ENCODE data around the gene SPRYD3.

The SPRYD3 gene

GRCh38 chr12:53079226-53080117 is at the start of gene SPRYD3:
Gene SPRYD3 (minus strand): TSS chr12:53079390. CDS start chr12:53079333, 57 bp downstream.
- Mint-ChIP-seq H3K4me1 (peaks cover 44% of the 10 kb centered on the region), H3K4me3 (peak within 1 kb of the TSS; percentile 96), H3K27ac (ENCODE audit: low read depth) (peak within 1 kb of the TSS; percentile 97), H3K9me3 (no peaks in the 10 kb centered on the region), H3K27me3 (no peaks in the 10 kb centered on the region), H3K36me3 (ENCODE audit: insufficient read depth) (peaks cover 20% of the 10 kb centered on the region)
- DNase-seq (ENCODE audit: low spot score in 2 of 2) (peak; percentile 95 to 97), ATAC-seq (replicated peaks; ENCODE audit: extremely low read depth, poor library complexity, severe bottlenecking) (peak; percentile 99)

- H3K27ac Mint-ChIP-seq (ENCODE audit: low read depth) = no peak overlapping the region
Measured at GRCh38 chr12:53127169-53127568, 48.0 kb upstream of the SPRYD3 start.

GRCh38 chr12:53124352-53124723 is 45.1 kb upstream of the SPRYD3 start:
- DNase-seq (ENCODE audit: low spot score in 2 of 2) = no peak
- Mint-ChIP-seq H3K36me3 (ENCODE audit: insufficient read depth) (peaks cover 4% of the 10 kb centered on the region), H3K27ac (ENCODE audit: low read depth) (no peak overlapping the region), H3K4me1 (no peaks in the 10 kb centered on the region), H3K4me3 (no peak overlapping the region), H3K27me3 (peaks cover under 1% of the 10 kb centered on the region), H3K9me3 (no peaks in the 10 kb centered on the region)
- ATAC-seq (replicated peaks; ENCODE audit: extremely low read depth, poor library complexity, severe bottlenecking) = no peak

More at GRCh38 chr12:53127169-53127568, 48.0 kb upstream of the SPRYD3 start:
- Mint-ChIP-seq H3K27me3 (peaks cover 11% of the 10 kb centered on the region), H3K36me3 (ENCODE audit: insufficient read depth) (peaks cover 4% of the 10 kb centered on the region), H3K9me3 (no peaks in the 10 kb centered on the region), H3K4me1 (no peaks in the 10 kb centered on the region), H3K4me3 (no peak overlapping the region)
- no peak for ATAC-seq (replicated peaks; ENCODE audit: extremely low read depth, poor library complexity, severe bottlenecking)
- DNase-seq (ENCODE audit: low spot score in 2 of 2) = no peak

- ATAC-seq (replicated peaks; ENCODE audit: extremely low read depth, poor library complexity, severe bottlenecking) (no peak), DNase-seq (ENCODE audit: low spot score in 2 of 2) (no peak)
- H3K9me3 Mint-ChIP-seq = no peaks in the 10 kb centered on the region
- H3K36me3 Mint-ChIP-seq (ENCODE audit: insufficient read depth) = peaks cover 4% of the 10 kb centered on the region
- H3K27ac Mint-ChIP-seq (ENCODE audit: low read depth) = no peak overlapping the region
- no peaks in the 10 kb centered on the region for H3K4me1 Mint-ChIP-seq
- no peaks in the 10 kb centered on the region for H3K27me3 Mint-ChIP-seq
- no peak overlapping the region for H3K4me3 Mint-ChIP-seq
Measured at GRCh38 chr12:53123578-53124351, 44.6 kb upstream of the SPRYD3 start.

- H3K4me3 Mint-ChIP-seq = no peak overlapping the region
- H3K9me3 Mint-ChIP-seq = no peaks in the 10 kb centered on the region
- peaks cover 4% of the 10 kb centered on the region for H3K36me3 Mint-ChIP-seq (ENCODE audit: insufficient read depth)
- no peaks in the 10 kb centered on the region for H3K4me1 Mint-ChIP-seq
- no peaks in the 10 kb centered on the region for H3K27me3 Mint-ChIP-seq
- no peak overlapping the region for H3K27ac Mint-ChIP-seq (ENCODE audit: low read depth)
- DNase-seq (ENCODE audit: low spot score in 2 of 2) (no peak), ATAC-seq (replicated peaks; ENCODE audit: extremely low read depth, poor library complexity, severe bottlenecking) (no peak)
Measured at GRCh38 chr12:53122961-53123468, 43.8 kb upstream of the SPRYD3 start.

- DNase-seq (ENCODE audit: low spot score in 2 of 2) = no peak
- Mint-ChIP-seq H3K27me3 (no peaks in the 10 kb centered on the region), H3K36me3 (ENCODE audit: insufficient read depth) (peaks cover 2% of the 10 kb centered on the region), H3K9me3 (no peaks in the 10 kb centered on the region), H3K4me1 (no peaks in the 10 kb centered on the region), H3K4me3 (no peak overlapping the region), H3K27ac (ENCODE audit: low read depth) (no peak overlapping the region)
- no peak for ATAC-seq (replicated peaks; ENCODE audit: extremely low read depth, poor library complexity, severe bottlenecking)
Measured at GRCh38 chr12:53120685-53121525, 41.7 kb upstream of the SPRYD3 start.

GRCh38 chr12:53118751-53119300 is 39.6 kb upstream of the SPRYD3 start:
- no peaks in the 10 kb centered on the region for H3K36me3 Mint-ChIP-seq (ENCODE audit: insufficient read depth)
- DNase-seq (ENCODE audit: low spot score in 2 of 2) (peak in 1 of 2 donors; percentile 1), ATAC-seq (replicated peaks; ENCODE audit: extremely low read depth, poor library complexity, severe bottlenecking) (no peak)
- no peaks in the 10 kb centered on the region for H3K9me3 Mint-ChIP-seq
- H3K27me3 Mint-ChIP-seq = no peaks in the 10 kb centered on the region
- no peaks in the 10 kb centered on the region for H3K4me1 Mint-ChIP-seq
- H3K27ac Mint-ChIP-seq (ENCODE audit: low read depth) = no peak overlapping the region
- H3K4me3 Mint-ChIP-seq = no peak overlapping the region

- no peak overlapping the region for H3K27ac Mint-ChIP-seq (ENCODE audit: low read depth)
- H3K36me3 Mint-ChIP-seq (ENCODE audit: insufficient read depth) = no peaks in the 10 kb centered on the region
- no peak for DNase-seq (ENCODE audit: low spot score in 2 of 2)
- no peaks in the 10 kb centered on the region for H3K4me1 Mint-ChIP-seq
- H3K9me3 Mint-ChIP-seq = no peaks in the 10 kb centered on the region
- no peak overlapping the region for H3K4me3 Mint-ChIP-seq
- no peak for ATAC-seq (replicated peaks; ENCODE audit: extremely low read depth, poor library complexity, severe bottlenecking)
- no peaks in the 10 kb centered on the region for H3K27me3 Mint-ChIP-seq
Measured at GRCh38 chr12:53115891-53116648, 36.9 kb upstream of the SPRYD3 start.

- Mint-ChIP-seq H3K36me3 (ENCODE audit: insufficient read depth) (no peaks in the 10 kb centered on the region), H3K27ac (ENCODE audit: low read depth) (no peak overlapping the region)
Measured at GRCh38 chr12:53115112-53115890, 36.1 kb upstream of the SPRYD3 start.

GRCh38 chr12:53113951-53114350 is 34.8 kb upstream of the SPRYD3 start:
- H3K27ac Mint-ChIP-seq (ENCODE audit: low read depth) = no peak overlapping the region
- no peaks in the 10 kb centered on the region for H3K36me3 Mint-ChIP-seq (ENCODE audit: insufficient read depth)
- H3K4me3 Mint-ChIP-seq = no peak overlapping the region
- H3K27me3 Mint-ChIP-seq = no peaks in the 10 kb centered on the region
- H3K9me3 Mint-ChIP-seq = no peaks in the 10 kb centered on the region
- no peaks in the 10 kb centered on the region for H3K4me1 Mint-ChIP-seq
- DNase-seq (ENCODE audit: low spot score in 2 of 2) (no peak), ATAC-seq (replicated peaks; ENCODE audit: extremely low read depth, poor library complexity, severe bottlenecking) (no peak)

More at GRCh38 chr12:53115112-53115890, 36.1 kb upstream of the SPRYD3 start:
- DNase-seq (ENCODE audit: low spot score in 2 of 2) (no peak), ATAC-seq (replicated peaks; ENCODE audit: extremely low read depth, poor library complexity, severe bottlenecking) (no peak)
- Mint-ChIP-seq H3K27me3 (no peaks in the 10 kb centered on the region), H3K4me1 (no peaks in the 10 kb centered on the region), H3K9me3 (no peaks in the 10 kb centered on the region), H3K4me3 (no peak overlapping the region)

GRCh38 chr12:53113136-53113705 is 34.0 kb upstream of the SPRYD3 start:
- Mint-ChIP-seq H3K27me3 (no peaks in the 10 kb centered on the region), H3K27ac (ENCODE audit: low read depth) (no peak overlapping the region)

More at GRCh38 chr12:53113136-53113705, 34.0 kb upstream of the SPRYD3 start:
- ATAC-seq (replicated peaks; ENCODE audit: extremely low read depth, poor library complexity, severe bottlenecking) = no peak
- Mint-ChIP-seq H3K9me3 (no peaks in the 10 kb centered on the region), H3K4me1 (no peaks in the 10 kb centered on the region), H3K4me3 (no peak overlapping the region), H3K36me3 (ENCODE audit: insufficient read depth) (no peaks in the 10 kb centered on the region)
- no peak for DNase-seq (ENCODE audit: low spot score in 2 of 2)
